GM13976 (cell line): ENCODE results near the gene WWC1.

Experiments used
- DNase-seq: peaks from one replicate; pipeline ENCODE4 v3.0.0; 2012; ENCODE audit warnings: low spot score
- CTCF ChIP-seq: IDR thresholded peaks from 2 replicates; pipeline ENCODE4 v1.5.1; 2012; ENCODE audit warnings: borderline replicate concordance, mild to moderate bottlenecking; ENCODE audit not compliant: insufficient read depth; ENCODE audit errors: extremely low read depth, missing control alignments, control extremely low read depth
- in situ Hi-C: fragments of 300-500 bp; cut with MboI; formaldehyde crosslinking; loops from one replicate; pipeline ENCODE4 v1.12.0; 2022; ENCODE audit warnings: low sequenced_read_pairs, mixed read lengths, inconsistent platforms; ENCODE audit not compliant: unreplicated experiment

Gene WWC1

GRCh38 chr5:168447808-168448207 lies 156.4 kb downstream of the WWC1 start:
- in situ Hi-C loops, result no loop called here
- no peak for DNase-seq
- TF ChIP-seq CTCF, result no peak

GRCh38 chr5:168449166-168449565 lies 157.7 kb downstream of the WWC1 start:
- TF ChIP-seq CTCF, result no peak
- no peak for DNase-seq
- in situ Hi-C loops, result no loop called here

GRCh38 chr5:168451565-168451964 lies 160.1 kb downstream of the WWC1 start:
- in situ Hi-C loops, result no loop called here
- DNase-seq, result no peak
- TF ChIP-seq CTCF, result no peak

GRCh38 chr5:168455201-168455600 lies 163.8 kb downstream of the WWC1 start:
- in situ Hi-C loops, result no loop called here
- TF ChIP-seq CTCF, result no peak
- no peak for DNase-seq

GRCh38 chr5:168457542-168457941 lies 166.1 kb downstream of the WWC1 start:
- TF ChIP-seq CTCF, result no peak
- DNase-seq, result no peak
- in situ Hi-C loops, result no loop called here

- no peak for DNase-seq
- in situ Hi-C loops, result no loop called here
- TF ChIP-seq CTCF, result no peak
These were observed 169.2 kb downstream of the WWC1 start for GRCh38 chr5:168460606-168461005.

- TF ChIP-seq CTCF, result no peak
- in situ Hi-C loops, result no loop called here
- DNase-seq, result no peak
These were observed 171.6 kb downstream of the WWC1 start for GRCh38 chr5:168463081-168463480.
